Bronchial epithelial cell (primary cell): ENCODE results near the gene P4HTM. TPM values are rescaled to one million over a fixed set of nuclear protein-coding genes. Genes with fewer than 3 reads are reported as not detected.
A peak's percentile ranks its signal among the peaks of the same experiment; 100 is the strongest.

Experiments used
- DNase-seq: peaks from one replicate; pipeline ENCODE4 v3.0.0-alpha.2; 2010; ENCODE audit warnings: low read depth
- FAIRE-seq: peaks from 2 replicates; lab custom pipeline; 2011; peaks lifted over from hg19 to GRCh38; lab: Jason Lieb, UNC
- H3K27me3 ChIP-seq: 2 replicates; pipeline ENCODE4 v1.5.1; 2011; ENCODE audit warnings: low read length; ENCODE audit not compliant: control insufficient read depth, insufficient read depth
- H3K36me3 ChIP-seq: 2 replicates; pipeline ENCODE4 v1.5.1; 2011; ENCODE audit warnings: low read length; ENCODE audit not compliant: control insufficient read depth, insufficient read depth
- H3K4me3 ChIP-seq: 2 replicates; pipeline ENCODE4 v1.5.1; 2011; ENCODE audit warnings: mild to moderate bottlenecking, low read depth, low read length, control low read depth
- CTCF ChIP-seq: IDR thresholded peaks from 2 replicates; pipeline ENCODE4 v1.5.1; 2011; ENCODE audit warnings: mild to moderate bottlenecking, moderate library complexity, low read length, control low read depth, inconsistent platforms; ENCODE audit not compliant: insufficient read depth, severe bottlenecking
- total RNA-seq: library from RNA; depleted of rRNA; stranded (reverse); fragments of >200 nt; gene quantifications from 2 replicates; pipeline ENCODE4 v1.2.1, GENCODE V29; 2014

The P4HTM gene
- total RNA-seq, 1 donor from 2014 or later: 15.8 TPM

DNA sequence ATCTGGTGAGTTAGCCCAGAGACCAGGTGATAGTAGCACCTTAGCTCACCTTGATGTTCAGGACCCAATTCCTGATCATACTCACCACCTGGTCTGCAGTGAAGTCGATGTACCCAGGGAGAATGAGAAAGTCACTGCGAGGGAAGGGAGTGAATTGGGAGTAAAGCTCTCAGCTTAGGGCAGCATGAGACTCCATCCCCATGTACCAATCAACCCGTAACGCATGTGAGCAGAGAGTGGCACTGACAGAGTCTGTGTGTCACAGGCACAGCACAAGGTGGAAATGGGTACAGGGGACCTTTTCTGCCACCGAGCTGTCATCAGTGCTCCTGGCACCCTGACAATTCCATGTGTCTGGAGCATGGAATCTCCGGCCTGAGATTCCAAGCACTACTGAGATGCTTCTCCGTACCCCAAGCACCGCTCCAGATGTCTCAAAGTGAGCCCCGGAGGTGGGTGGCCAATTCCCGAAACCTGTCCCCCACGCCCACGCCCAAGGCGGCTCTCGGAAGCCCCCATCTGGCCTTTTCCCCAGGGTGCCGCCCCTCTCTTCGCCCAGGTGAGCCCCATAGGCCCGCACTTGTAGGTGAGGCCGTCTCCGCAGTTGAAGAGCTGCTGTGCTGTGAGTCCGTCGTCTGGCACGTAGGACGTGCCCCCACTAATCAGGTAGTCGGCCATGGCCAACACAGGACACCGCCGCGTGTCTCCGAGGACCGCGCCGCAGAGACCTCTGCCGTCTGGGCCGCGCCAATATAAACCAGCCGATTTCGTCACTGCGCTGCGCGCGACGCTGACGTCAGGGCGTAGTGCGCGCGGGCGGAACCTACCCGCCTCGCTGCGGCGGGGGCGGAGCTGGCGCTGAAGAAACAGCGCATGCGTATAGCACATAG, 38.9 kb downstream of the P4HTM start, which contains the start of gene IMPDH2:
Gene IMPDH2 (minus strand): TSS at position 726 of the 890 bp plus-strand sequence. CDS start 48 bp downstream, at position 678.
- DNase-seq (peak; percentile 84), FAIRE-seq (no peak)
- H3K4me3 ChIP-seq: peak within 1 kb of the TSS; percentile 62
- TF ChIP-seq CTCF: peak; percentile 20
- H3K36me3 ChIP-seq: peaks cover 50% of the 10 kb centered on the region
- no peaks in the 10 kb centered on the region for H3K27me3 ChIP-seq

DNA sequence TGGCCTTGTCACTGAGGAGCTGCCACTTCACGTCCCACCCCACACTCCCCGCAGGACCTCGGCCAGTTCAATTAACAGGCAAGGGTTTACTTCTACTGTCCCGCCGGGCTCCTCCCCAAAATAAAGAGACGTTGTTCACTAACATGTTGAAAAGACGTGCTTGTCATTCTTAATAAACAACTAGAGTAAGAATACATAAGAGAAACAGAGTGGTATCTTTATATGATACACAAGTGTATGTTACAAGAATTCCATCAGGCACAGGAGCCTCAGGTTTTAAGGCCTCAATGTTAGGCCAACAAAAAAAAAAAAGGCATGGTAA, 39.5 kb downstream of the P4HTM start:
- Histone ChIP-seq H3K36me3 (peaks cover 47% of the 10 kb centered on the region), H3K27me3 (no peaks in the 10 kb centered on the region), H3K4me3 (peak overlapping the region; percentile 62)
- FAIRE-seq: no peak
- no peak for TF ChIP-seq CTCF
- DNase-seq: no peak

DNA sequence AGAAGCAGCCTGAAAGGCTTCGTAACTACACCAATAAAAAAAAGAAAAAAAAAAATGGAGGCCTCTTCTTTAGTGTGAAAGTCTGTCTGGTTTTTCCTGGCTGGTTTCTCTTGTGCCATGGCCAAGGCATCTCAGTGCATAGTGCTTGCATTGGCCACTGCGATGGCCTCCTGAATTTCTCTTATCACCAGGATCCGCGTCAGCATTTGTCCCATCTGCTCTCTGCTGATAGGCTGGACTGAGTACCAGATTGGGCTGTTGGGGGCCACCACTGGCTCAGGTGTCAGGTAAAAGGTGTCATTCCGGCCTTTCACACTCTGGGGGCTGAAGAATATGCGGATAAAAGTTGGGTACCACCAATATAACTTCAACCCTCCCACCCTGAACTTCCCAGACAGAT, 40.3 kb downstream of the P4HTM start:
- FAIRE-seq: no peak
- TF ChIP-seq CTCF: no peak

GRCh38 chr3:49032646-49033304, 42.7 kb downstream of the P4HTM start:
- H3K36me3 ChIP-seq: peaks cover 26% of the 10 kb centered on the region
- DNase-seq (no peak), FAIRE-seq (no peak)
- H3K4me3 ChIP-seq: no peak overlapping the region
- TF ChIP-seq CTCF: no peak
- no peaks in the 10 kb centered on the region for H3K27me3 ChIP-seq

More for the DNA sequence above, 40.3 kb downstream of the P4HTM start:
- DNase-seq: no peak
- peaks cover 43% of the 10 kb centered on the region for H3K36me3 ChIP-seq
- H3K27me3 ChIP-seq: no peaks in the 10 kb centered on the region
- H3K4me3 ChIP-seq: no peak overlapping the region

- no peak for TF ChIP-seq CTCF
- peaks cover 23% of the 10 kb centered on the region for H3K36me3 ChIP-seq
- no peak for DNase-seq
- H3K4me3 ChIP-seq: no peak overlapping the region
- no peak for FAIRE-seq
- no peaks in the 10 kb centered on the region for H3K27me3 ChIP-seq
These were observed 44.6 kb downstream of the P4HTM start for GRCh38 chr3:49034650-49035049.
